Esophagus (tissue), 2 donors: ENCODE results near the gene SMPD3. TPM values are rescaled to one million over a fixed set of nuclear protein-coding genes. Genes with fewer than 3 reads are reported as not detected.

Experiments used
- H3K27ac ChIP-seq, 2 donors: one replicate each; pipeline ENCODE4 v1.5.1; 2013; ENCODE audit warnings: low read depth in 2 of 2, mild to moderate bottlenecking in 2 of 2, inconsistent platforms in 1 of 2, low read length in 1 of 2, moderate library complexity in 1 of 2
- H3K27me3 ChIP-seq, 2 donors: one replicate each; pipeline ENCODE4 v1.6.1; 2013; ENCODE audit warnings: low read length in 2 of 2, control low read depth in 1 of 2, mild to moderate bottlenecking in 1 of 2; ENCODE audit not compliant: insufficient read depth in 2 of 2, control insufficient read depth in 1 of 2
- H3K36me3 ChIP-seq, 2 donors: one replicate each; pipeline ENCODE4 v1.6.1; 2013; ENCODE audit warnings: low read length in 1 of 2; ENCODE audit not compliant: control insufficient read depth in 2 of 2, insufficient read depth in 2 of 2
- H3K4me1 ChIP-seq, 2 donors: one replicate each; pipeline ENCODE4 v1.6.1; 2013; ENCODE audit warnings: low read length in 1 of 2; ENCODE audit not compliant: control insufficient read depth in 2 of 2, insufficient read depth in 2 of 2
- H3K4me3 ChIP-seq, 2 donors: one replicate each; pipeline ENCODE4 v1.5.1; 2013; ENCODE audit warnings: low read length in 2 of 2, mild to moderate bottlenecking in 2 of 2, low read depth in 1 of 2, moderate library complexity in 1 of 2
- H3K9me3 ChIP-seq, 2 donors: one replicate each; pipeline ENCODE4 v1.6.1; 2013; ENCODE audit warnings: mild to moderate bottlenecking in 2 of 2, low read depth in 1 of 2, low read length in 1 of 2, moderate library complexity in 1 of 2; ENCODE audit not compliant: control insufficient read depth in 2 of 2, insufficient read depth in 1 of 2
- WGBS, 2 donors: extraction: QIAGEN DNeasy Blood & Tissue Kit; methylation state at CpG; one replicate each; pipeline ENCODE4 v1.1.7; 2013; 5-methylcytosine and 5-hydroxymethylcytosine counted together
- polyA plus RNA-seq, 2 donors: library from polyadenylated mRNA; stranded (reverse); fragments of 200-250 nt; gene quantifications; one replicate each; pipeline ENCODE4 v1.2.3, GENCODE V29; 2013
- donor health status: healthy with polysubstance abuse.
- donor health status: Bipolar disorder and iron deficiency.

Gene SMPD3
- polyA plus RNA-seq, 2 donors = 0.41 to 4.0 TPM

DNA sequence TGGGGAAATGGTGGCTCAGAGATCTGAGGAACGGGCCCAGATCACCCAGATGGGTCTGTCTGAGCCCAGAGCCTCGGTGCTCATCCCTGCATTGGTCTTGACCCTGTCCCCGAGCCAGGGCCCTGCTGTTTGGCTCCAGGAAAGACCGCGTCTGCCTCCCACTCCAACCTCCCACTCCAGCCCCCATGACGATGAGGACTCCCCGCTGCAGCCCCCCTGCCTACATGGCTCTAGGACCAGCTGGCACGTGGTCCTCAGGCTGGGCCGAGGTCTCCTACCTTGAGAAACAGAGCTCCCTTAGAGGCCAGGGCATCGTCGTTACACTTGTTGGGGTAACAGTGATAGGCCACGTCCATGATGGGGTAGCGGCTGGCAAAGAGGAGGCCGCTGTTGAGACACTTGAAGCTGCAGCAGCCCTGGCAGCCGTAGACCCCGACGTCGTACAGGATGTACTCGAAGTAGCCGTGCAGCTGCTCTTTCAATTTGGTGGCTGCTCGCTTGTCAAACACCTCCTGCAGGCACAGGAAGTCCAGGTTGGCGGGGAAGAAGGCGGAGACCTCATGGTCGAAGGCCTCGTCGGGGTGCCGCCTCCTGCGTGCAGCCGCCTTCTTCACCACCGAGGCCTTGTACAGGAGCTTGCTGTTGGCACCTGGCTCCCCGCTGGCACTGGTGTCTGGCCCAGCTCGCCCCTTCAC, 77.6 kb downstream of the SMPD3 start:
- no peak overlapping the region for H3K27ac ChIP-seq
- no peaks in the 10 kb centered on the region for H3K9me3 ChIP-seq
- WGBS, 2 donors = 82 to 85% methylated on average over 32 of the region's 32 CpGs
- H3K36me3 ChIP-seq = no peaks in the 10 kb centered on the region
- H3K27me3 ChIP-seq = no peaks in the 10 kb centered on the region
- peaks cover 0 to 2% of the 10 kb centered on the region in 2 donors for H3K4me1 ChIP-seq
- no peak overlapping the region for H3K4me3 ChIP-seq

DNA sequence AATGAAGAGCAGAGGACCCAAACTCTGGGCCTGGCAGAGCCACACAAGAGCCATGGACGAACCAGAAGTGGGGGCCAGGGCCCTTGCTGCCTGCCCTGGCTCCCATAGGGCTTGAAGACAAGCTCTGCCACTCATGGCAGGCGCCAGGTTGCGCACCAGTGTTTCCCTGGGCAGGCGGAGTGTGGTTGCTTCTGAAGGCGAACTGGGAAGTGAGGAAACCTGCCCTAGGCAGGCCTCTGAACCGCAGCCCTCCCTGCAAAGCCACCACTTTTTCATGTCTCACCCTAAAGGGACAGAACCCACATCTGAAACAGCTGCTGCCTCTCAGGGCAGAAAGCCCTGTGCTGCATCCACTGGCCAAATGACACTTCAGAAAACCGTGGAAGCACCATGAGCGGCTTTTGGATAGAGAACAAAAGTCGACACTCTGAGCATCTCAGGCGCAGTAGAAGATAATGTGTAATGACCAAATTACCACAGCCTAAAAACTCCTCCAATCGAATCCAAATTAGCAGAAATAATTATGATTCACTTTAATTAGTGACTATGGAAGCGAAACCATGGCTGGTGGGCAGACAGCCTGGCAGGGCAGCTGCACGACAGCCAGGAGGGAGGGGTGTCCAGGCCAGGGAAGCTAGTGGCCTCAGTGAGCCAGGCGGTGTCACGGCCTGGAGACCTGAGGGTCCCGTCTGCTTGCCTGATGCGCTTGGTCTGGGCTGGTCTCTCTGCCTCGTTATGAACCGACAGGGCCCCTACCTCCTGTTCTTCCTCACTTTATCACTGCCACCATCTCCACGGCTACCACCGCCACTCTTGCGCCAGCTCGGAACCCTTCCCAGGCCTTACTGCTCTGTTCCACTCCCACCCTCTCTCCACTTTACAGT, 78.4 kb downstream of the SMPD3 start:
- H3K27ac ChIP-seq = no peak overlapping the region
- peaks cover 0 to 2% of the 10 kb centered on the region in 2 donors for H3K4me1 ChIP-seq
- H3K4me3 ChIP-seq = no peak overlapping the region
- H3K36me3 ChIP-seq = no peaks in the 10 kb centered on the region
- H3K27me3 ChIP-seq = peaks cover 0 to 1% of the 10 kb centered on the region in 2 donors
- 79 to 82% methylated on average over 23 of the region's 23 CpGs for WGBS, 2 donors
- H3K9me3 ChIP-seq = no peaks in the 10 kb centered on the region

DNA sequence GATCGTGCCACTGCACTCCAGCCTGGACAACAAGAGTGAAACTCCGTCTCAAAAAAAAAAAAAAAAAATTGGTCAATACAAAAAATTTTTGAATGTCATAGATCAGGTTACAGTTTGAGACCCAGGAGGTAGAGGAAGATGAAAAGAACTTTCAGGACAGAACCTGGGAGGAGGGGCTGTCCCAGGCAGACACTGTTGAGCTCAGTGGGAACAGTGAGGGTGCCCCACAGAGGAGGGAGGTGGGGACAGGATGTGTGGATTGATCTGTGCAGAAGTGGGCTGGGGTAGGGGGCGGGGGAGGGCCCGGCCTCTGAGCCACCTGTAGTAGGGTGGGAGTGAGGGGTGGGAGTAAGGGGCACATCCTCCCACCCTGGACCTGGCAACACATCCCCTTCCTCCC, 79.1 kb downstream of the SMPD3 start:
- H3K27ac ChIP-seq = no peak overlapping the region
- H3K27me3 ChIP-seq = peaks cover 0 to 3% of the 10 kb centered on the region in 2 donors
- H3K9me3 ChIP-seq = no peaks in the 10 kb centered on the region

DNA sequence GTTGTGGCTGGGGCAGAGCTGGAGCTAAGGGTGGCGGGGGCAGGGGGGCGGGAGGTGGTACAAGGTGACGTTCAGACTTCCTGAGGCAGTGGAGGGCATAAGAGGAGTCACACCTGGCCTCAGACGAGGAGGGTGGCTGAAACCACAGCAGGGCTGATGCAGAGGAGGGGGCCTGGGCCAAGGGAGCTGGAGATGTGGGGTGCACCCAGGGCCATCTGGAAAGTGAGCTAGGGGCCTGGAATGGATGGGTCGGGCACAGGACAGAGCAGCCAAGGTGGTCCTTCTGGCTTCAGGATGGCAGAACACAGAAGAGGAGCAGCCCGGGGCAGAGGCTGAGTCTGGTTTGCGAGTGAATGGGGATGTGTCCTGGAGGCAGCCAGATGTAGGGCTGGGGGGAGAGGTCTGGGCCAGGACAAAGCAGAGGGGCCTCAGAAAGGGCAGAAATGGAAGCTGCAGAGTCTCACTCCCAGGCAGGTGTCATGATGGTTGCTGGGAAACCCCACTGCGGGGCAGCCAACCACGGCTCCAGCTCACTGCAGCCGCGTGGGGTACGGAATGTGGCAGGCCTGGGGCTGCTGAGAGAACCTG, 79.9 kb downstream of the SMPD3 start:
- WGBS, 2 donors = 67 to 69% methylated on average over 12 of the region's 12 CpGs
- H3K27me3 ChIP-seq = peaks cover 0 to 3% of the 10 kb centered on the region in 2 donors

More for the DNA sequence above, 79.1 kb downstream of the SMPD3 start:
- no peaks in the 10 kb centered on the region for H3K36me3 ChIP-seq
- 85 to 86% methylated on average over 3 to 4 of the region's 4 CpGs for WGBS, 2 donors
- H3K4me1 ChIP-seq = peaks cover 0 to 2% of the 10 kb centered on the region in 2 donors
- H3K4me3 ChIP-seq = no peak overlapping the region

DNA sequence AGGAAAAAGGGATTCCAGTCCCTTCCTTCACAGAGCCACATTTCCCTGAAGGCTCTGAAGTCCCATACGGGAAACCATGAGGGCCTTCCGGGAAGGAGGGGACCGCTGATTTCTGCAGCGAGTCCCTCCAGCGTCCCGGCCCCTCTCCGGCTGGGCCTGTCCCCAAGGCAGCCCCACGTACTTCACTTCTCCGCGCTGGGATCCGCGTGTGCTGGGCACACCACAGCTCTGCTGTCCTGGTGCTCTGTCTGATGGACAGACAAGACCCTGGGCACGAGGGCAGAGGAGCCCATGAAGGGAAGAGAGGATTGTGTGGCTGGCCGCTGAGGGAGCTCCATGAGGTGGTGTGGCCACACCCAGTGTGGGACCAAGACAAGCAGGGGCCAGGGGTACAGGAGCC, 80.4 kb downstream of the SMPD3 start:
- H3K36me3 ChIP-seq = no peaks in the 10 kb centered on the region
- H3K27me3 ChIP-seq = peaks cover 0 to 3% of the 10 kb centered on the region in 2 donors
- no peak overlapping the region for H3K27ac ChIP-seq
- no peak overlapping the region for H3K4me3 ChIP-seq
- WGBS, 2 donors = 86 to 87% methylated on average over 14 of the region's 14 CpGs
- H3K9me3 ChIP-seq = no peaks in the 10 kb centered on the region
- H3K4me1 ChIP-seq = peaks cover 2 to 3% of the 10 kb centered on the region in 2 donors

More for the DNA sequence above, 79.9 kb downstream of the SMPD3 start:
- peaks cover 2% of the 10 kb centered on the region in 2 donors for H3K4me1 ChIP-seq
- no peaks in the 10 kb centered on the region for H3K36me3 ChIP-seq
- H3K27ac ChIP-seq = no peak overlapping the region
- no peak overlapping the region for H3K4me3 ChIP-seq
- H3K9me3 ChIP-seq = no peaks in the 10 kb centered on the region

DNA sequence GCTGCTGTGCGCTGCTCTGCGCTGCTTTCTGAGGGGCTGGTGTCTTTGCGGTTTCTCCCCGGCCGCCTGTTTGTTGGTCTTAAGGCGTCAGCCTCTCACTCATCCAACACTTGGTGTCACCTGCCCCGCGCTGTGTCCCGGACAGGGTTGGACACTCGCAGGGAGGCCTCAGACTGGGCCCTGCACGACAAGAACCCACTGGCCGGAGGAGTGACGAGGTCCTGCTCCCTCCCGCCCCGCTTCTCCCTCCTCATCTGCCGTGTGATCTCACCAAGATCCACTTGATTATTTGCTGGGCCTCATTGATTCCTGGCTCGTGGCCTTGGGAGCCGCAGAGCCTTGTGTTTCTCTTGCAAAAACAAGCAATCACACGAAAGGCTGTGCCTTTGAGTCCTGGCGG, 80.9 kb downstream of the SMPD3 start:
- Histone ChIP-seq H3K4me3 (no peak overlapping the region), H3K27ac (no peak overlapping the region), H3K9me3 (no peaks in the 10 kb centered on the region), H3K4me1 (peaks cover 2 to 3% of the 10 kb centered on the region in 2 donors), H3K36me3 (no peaks in the 10 kb centered on the region), H3K27me3 (peaks cover 0 to 3% of the 10 kb centered on the region in 2 donors)
- WGBS, 2 donors = 75 to 78% methylated on average over 20 of the region's 20 CpGs

DNA sequence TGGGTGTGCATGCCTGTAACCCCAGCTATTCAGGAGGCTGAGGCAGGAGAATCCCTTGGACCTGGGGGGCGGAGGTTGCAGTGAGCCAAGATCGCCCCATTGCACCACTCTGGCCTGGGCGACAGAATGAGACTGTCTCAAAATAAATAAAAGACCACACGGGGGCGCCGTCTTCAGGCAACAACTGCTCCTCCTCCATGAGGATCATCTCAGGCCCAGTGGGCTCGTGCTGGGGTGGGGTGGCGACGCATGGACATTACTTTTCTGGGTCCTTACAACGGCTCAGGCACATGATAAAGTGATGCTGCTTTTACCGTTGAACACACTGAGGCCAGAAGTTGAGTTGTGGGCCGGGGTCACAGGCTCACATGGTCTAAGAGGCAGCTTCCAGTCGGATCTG, 81.3 kb downstream of the SMPD3 start:
- peaks cover 0 to 3% of the 10 kb centered on the region in 2 donors for H3K27me3 ChIP-seq
- 40 to 42% methylated on average over 13 of the region's 13 CpGs for WGBS, 2 donors
- no peak overlapping the region for H3K27ac ChIP-seq
- H3K4me3 ChIP-seq = no peak overlapping the region
- H3K36me3 ChIP-seq = no peaks in the 10 kb centered on the region
- H3K9me3 ChIP-seq = no peaks in the 10 kb centered on the region
- H3K4me1 ChIP-seq = peaks cover 2 to 3% of the 10 kb centered on the region in 2 donors

DNA sequence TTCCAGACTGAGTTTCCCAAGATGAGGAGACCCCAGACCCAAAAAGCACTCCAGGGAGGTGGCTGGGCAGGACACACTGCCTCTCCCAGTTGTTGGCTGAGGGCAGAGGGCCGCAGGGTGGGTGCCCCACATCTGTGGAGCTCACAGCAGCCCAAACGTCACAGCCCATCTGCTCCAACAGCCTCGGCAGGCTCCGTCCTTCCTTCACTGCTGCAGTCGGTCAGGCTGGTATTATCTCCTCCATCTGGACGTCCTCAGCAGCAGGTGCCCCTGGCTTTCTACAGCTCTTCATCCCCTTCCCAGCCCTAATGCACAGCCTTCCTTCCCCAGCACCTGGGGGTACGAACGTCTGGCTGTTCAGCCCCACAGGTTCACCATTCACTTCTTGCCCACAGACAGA, 82.2 kb downstream of the SMPD3 start:
- WGBS, 2 donors = 55 to 67% methylated on average over 8 of the region's 8 CpGs
- H3K27ac ChIP-seq = no peak overlapping the region
- H3K4me3 ChIP-seq = no peak overlapping the region
- H3K36me3 ChIP-seq = no peaks in the 10 kb centered on the region
- peaks cover 0 to 3% of the 10 kb centered on the region in 2 donors for H3K27me3 ChIP-seq
- H3K4me1 ChIP-seq = peaks cover 2 to 3% of the 10 kb centered on the region in 2 donors
- H3K9me3 ChIP-seq = no peaks in the 10 kb centered on the region

DNA sequence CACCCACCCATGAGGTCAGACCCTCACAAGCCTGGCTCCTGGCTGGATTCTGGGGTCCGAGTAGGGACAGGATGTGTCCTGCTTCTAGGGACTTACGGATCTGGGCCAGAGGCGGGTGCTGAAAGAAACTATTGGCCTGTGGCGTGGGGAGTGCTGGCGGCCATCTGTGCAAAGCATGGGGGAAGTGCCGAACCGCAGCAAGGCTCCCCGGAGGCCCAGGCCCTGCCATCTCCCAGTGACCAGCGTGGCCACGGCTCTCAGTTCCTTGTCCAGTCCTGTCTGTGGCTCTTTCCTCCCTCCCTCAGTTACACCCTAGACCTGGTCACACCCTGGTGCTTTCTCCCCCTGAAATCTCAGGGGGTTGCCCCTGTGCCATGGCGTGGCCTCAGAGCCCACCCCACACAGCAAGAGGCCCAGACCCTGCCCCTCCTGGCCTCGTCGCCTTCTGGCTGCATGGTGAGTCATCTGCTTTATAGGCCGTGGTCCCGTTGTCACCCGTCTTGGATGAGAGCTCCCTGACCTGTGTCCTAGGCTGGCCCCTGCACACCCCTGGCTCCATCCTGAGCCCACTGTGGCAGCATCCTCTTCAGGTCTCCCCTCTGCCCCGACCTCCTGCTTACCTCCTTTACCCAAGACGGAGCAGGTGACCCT, 83.0 kb downstream of the SMPD3 start:
- Histone ChIP-seq H3K4me3 (no peak overlapping the region), H3K36me3 (no peaks in the 10 kb centered on the region), H3K4me1 (peaks cover 2 to 3% of the 10 kb centered on the region in 2 donors), H3K27me3 (peaks cover 0 to 3% of the 10 kb centered on the region in 2 donors), H3K27ac (no peak overlapping the region), H3K9me3 (no peaks in the 10 kb centered on the region)
- WGBS, 2 donors = 48 to 51% methylated on average over 13 to 18 of the region's 18 CpGs
